Memory B cell (primary cell): ENCODE measurements around the gene EXT2.

Source experiments
- ATAC-seq: fragments of 150-1000 bp; cut with Tn5 transposase; 2 replicates; pipeline ENCODE4 v1.10.0; 2021; ENCODE audit warnings: low read depth, mild to moderate bottlenecking, moderate library complexity
- DNase-seq, 2 donors: peaks; one replicate each; pipeline ENCODE4 v3.0.0; 2022; ENCODE audit warnings: low spot score in 2 of 2
- H3K27ac Mint-ChIP-seq: one replicate; pipeline ENCODE4 v1.8.0; 2022; ENCODE audit warnings: mild to moderate bottlenecking, moderate library complexity, mixed read lengths
- H3K27me3 Mint-ChIP-seq: one replicate; pipeline ENCODE4 v1.8.0; 2022; ENCODE audit warnings: mixed read lengths
- H3K36me3 Mint-ChIP-seq: one replicate; pipeline ENCODE4 v1.8.0; 2022; ENCODE audit warnings: mild to moderate bottlenecking, mixed read lengths
- H3K4me1 Mint-ChIP-seq: one replicate; pipeline ENCODE4 v1.8.0; 2022; ENCODE audit warnings: mixed read lengths
- H3K4me3 Mint-ChIP-seq: one replicate; pipeline ENCODE4 v1.8.0; 2022; ENCODE audit warnings: mild to moderate bottlenecking, moderate library complexity, mixed read lengths
- H3K9me3 Mint-ChIP-seq: one replicate; pipeline ENCODE4 v1.8.0; 2022; ENCODE audit warnings: mixed read lengths

Gene EXT2

GRCh38 chr11:44095506-44096359 is at the start of gene EXT2:
TSS of gene EXT2 (plus strand) at chr11:44095678. CDS start at chr11:44107713, 12,035 bp downstream.
- Mint-ChIP-seq H3K4me3 (peak within 1 kb of the TSS; percentile 86), H3K9me3 (no peaks in the 10 kb centered on the region), H3K36me3 (peaks cover 16% of the 10 kb centered on the region), H3K27ac (peak within 1 kb of the TSS; percentile 68), H3K4me1 (peaks cover 20% of the 10 kb centered on the region), H3K27me3 (peaks cover 1% of the 10 kb centered on the region)
- ATAC-seq, result peak; percentile 92
- DNase-seq, result peak; percentile 85 to 90

GRCh38 chr11:44046182-44046581 is 49.3 kb upstream of the EXT2 start:
- Mint-ChIP-seq H3K4me3 (no peak overlapping the region), H3K4me1 (no peaks in the 10 kb centered on the region), H3K36me3 (no peaks in the 10 kb centered on the region), H3K9me3 (peaks cover 2% of the 10 kb centered on the region), H3K27me3 (peaks cover 12% of the 10 kb centered on the region), H3K27ac (no peak overlapping the region)
- DNase-seq, result no peak
- no peak for ATAC-seq

- Mint-ChIP-seq H3K4me3 (no peak overlapping the region), H3K27ac (no peak overlapping the region), H3K4me1 (no peaks in the 10 kb centered on the region), H3K9me3 (no peaks in the 10 kb centered on the region), H3K36me3 (no peaks in the 10 kb centered on the region), H3K27me3 (peaks cover 12% of the 10 kb centered on the region)
- DNase-seq (no peak), ATAC-seq (no peak)
These were observed 48.2 kb upstream of the EXT2 start for GRCh38 chr11:44047298-44047697.

- Mint-ChIP-seq H3K36me3 (no peaks in the 10 kb centered on the region), H3K9me3 (no peaks in the 10 kb centered on the region), H3K27me3 (peaks cover 12% of the 10 kb centered on the region), H3K4me3 (no peak within 1 kb of the TSS), H3K27ac (no peak within 1 kb of the TSS), H3K4me1 (no peaks in the 10 kb centered on the region)
- no peak for DNase-seq
- no peak for ATAC-seq
These were observed 47.5 kb upstream of the EXT2 start, which contains the start of gene ACCSL for GRCh38 chr11:44047931-44048431. TSS of gene ACCSL (plus strand) at chr11:44047981. CDS start at chr11:44048037, 56 bp downstream.

- ATAC-seq (no peak), DNase-seq (no peak)
- no peaks in the 10 kb centered on the region for H3K4me1 Mint-ChIP-seq
- H3K36me3 Mint-ChIP-seq, result no peaks in the 10 kb centered on the region
- H3K27me3 Mint-ChIP-seq, result peaks cover 12% of the 10 kb centered on the region
- no peak overlapping the region for H3K27ac Mint-ChIP-seq
- no peak overlapping the region for H3K4me3 Mint-ChIP-seq
- H3K9me3 Mint-ChIP-seq, result no peaks in the 10 kb centered on the region
These were observed 45.6 kb upstream of the EXT2 start for GRCh38 chr11:44049832-44050231.

- Mint-ChIP-seq H3K4me1 (no peaks in the 10 kb centered on the region), H3K9me3 (no peaks in the 10 kb centered on the region), H3K4me3 (no peak overlapping the region), H3K36me3 (no peaks in the 10 kb centered on the region), H3K27me3 (peaks cover 11% of the 10 kb centered on the region), H3K27ac (no peak overlapping the region)
- DNase-seq, result no peak
- ATAC-seq, result no peak
These were observed 44.3 kb upstream of the EXT2 start for GRCh38 chr11:44051171-44051570.

GRCh38 chr11:44057340-44057739 is 38.1 kb upstream of the EXT2 start:
- DNase-seq (no peak), ATAC-seq (no peak)
- Mint-ChIP-seq H3K27me3 (no peaks in the 10 kb centered on the region), H3K4me1 (no peaks in the 10 kb centered on the region), H3K36me3 (no peaks in the 10 kb centered on the region), H3K4me3 (no peak overlapping the region), H3K9me3 (no peaks in the 10 kb centered on the region), H3K27ac (no peak overlapping the region)

GRCh38 chr11:44058275-44058674 is 37.2 kb upstream of the EXT2 start:
- ATAC-seq (no peak), DNase-seq (no peak)
- Mint-ChIP-seq H3K27me3 (no peaks in the 10 kb centered on the region), H3K4me1 (no peaks in the 10 kb centered on the region), H3K36me3 (no peaks in the 10 kb centered on the region), H3K4me3 (no peak overlapping the region), H3K27ac (no peak overlapping the region), H3K9me3 (no peaks in the 10 kb centered on the region)

- peaks cover 12% of the 10 kb centered on the region for H3K4me1 Mint-ChIP-seq
- ATAC-seq (no peak), DNase-seq (no peak)
- no peaks in the 10 kb centered on the region for H3K27me3 Mint-ChIP-seq
- H3K4me3 Mint-ChIP-seq, result peak overlapping the region; percentile 91
- peaks cover 2% of the 10 kb centered on the region for H3K36me3 Mint-ChIP-seq
- H3K9me3 Mint-ChIP-seq, result no peaks in the 10 kb centered on the region
- peak overlapping the region; percentile 87 for H3K27ac Mint-ChIP-seq
These were observed 30.3 kb upstream of the EXT2 start for GRCh38 chr11:44065161-44065661.

- Mint-ChIP-seq H3K9me3 (no peaks in the 10 kb centered on the region), H3K27me3 (no peaks in the 10 kb centered on the region), H3K27ac (peak within 1 kb of the TSS; percentile 87), H3K4me1 (peaks cover 14% of the 10 kb centered on the region), H3K36me3 (peaks cover 5% of the 10 kb centered on the region), H3K4me3 (peak within 1 kb of the TSS; percentile 91)
- DNase-seq (peak; percentile 84 to 90), ATAC-seq (peak; percentile 94)
These were observed 29.4 kb upstream of the EXT2 start, which contains the start of gene ACCS for GRCh38 chr11:44065841-44066731. TSS of gene ACCS (plus strand) at chr11:44066270. CDS start at chr11:44067628, 1,358 bp downstream.

GRCh38 chr11:44066732-44067141 is 28.7 kb upstream of the EXT2 start:
- DNase-seq (no peak), ATAC-seq (no peak)
- peaks cover 6% of the 10 kb centered on the region for H3K36me3 Mint-ChIP-seq
- no peaks in the 10 kb centered on the region for H3K27me3 Mint-ChIP-seq
- no peaks in the 10 kb centered on the region for H3K9me3 Mint-ChIP-seq
- H3K4me1 Mint-ChIP-seq, result peaks cover 14% of the 10 kb centered on the region
- peak overlapping the region; percentile 91 for H3K4me3 Mint-ChIP-seq
- peak overlapping the region; percentile 87 for H3K27ac Mint-ChIP-seq

- H3K9me3 Mint-ChIP-seq, result no peaks in the 10 kb centered on the region
- no peak for ATAC-seq
- peaks cover 6% of the 10 kb centered on the region for H3K36me3 Mint-ChIP-seq
- DNase-seq, result no peak
- H3K27ac Mint-ChIP-seq, result peak overlapping the region; percentile 87
- H3K4me3 Mint-ChIP-seq, result peak overlapping the region; percentile 91
- H3K27me3 Mint-ChIP-seq, result no peaks in the 10 kb centered on the region
- peaks cover 14% of the 10 kb centered on the region for H3K4me1 Mint-ChIP-seq
These were observed 28.2 kb upstream of the EXT2 start for GRCh38 chr11:44067266-44067665.

GRCh38 chr11:44068180-44068579 is 27.3 kb upstream of the EXT2 start:
- ATAC-seq (no peak), DNase-seq (no peak)
- no peaks in the 10 kb centered on the region for H3K9me3 Mint-ChIP-seq
- H3K36me3 Mint-ChIP-seq, result peaks cover 6% of the 10 kb centered on the region
- H3K27me3 Mint-ChIP-seq, result no peaks in the 10 kb centered on the region
- no peak overlapping the region for H3K27ac Mint-ChIP-seq
- peaks cover 14% of the 10 kb centered on the region for H3K4me1 Mint-ChIP-seq
- H3K4me3 Mint-ChIP-seq, result no peak overlapping the region

- H3K9me3 Mint-ChIP-seq, result no peaks in the 10 kb centered on the region
- H3K4me3 Mint-ChIP-seq, result no peak overlapping the region
- no peak overlapping the region for H3K27ac Mint-ChIP-seq
- H3K27me3 Mint-ChIP-seq, result no peaks in the 10 kb centered on the region
- ATAC-seq, result no peak
- peaks cover 12% of the 10 kb centered on the region for H3K4me1 Mint-ChIP-seq
- no peak for DNase-seq
- peaks cover 13% of the 10 kb centered on the region for H3K36me3 Mint-ChIP-seq
These were observed 24.3 kb upstream of the EXT2 start for GRCh38 chr11:44071157-44071556.
